ENCODE measurements around the gene TNFAIP2. TPM values are rescaled to one million over a fixed set of nuclear protein-coding genes. Genes with fewer than 3 reads are reported as not detected.

TNFAIP2 gene, protein sequence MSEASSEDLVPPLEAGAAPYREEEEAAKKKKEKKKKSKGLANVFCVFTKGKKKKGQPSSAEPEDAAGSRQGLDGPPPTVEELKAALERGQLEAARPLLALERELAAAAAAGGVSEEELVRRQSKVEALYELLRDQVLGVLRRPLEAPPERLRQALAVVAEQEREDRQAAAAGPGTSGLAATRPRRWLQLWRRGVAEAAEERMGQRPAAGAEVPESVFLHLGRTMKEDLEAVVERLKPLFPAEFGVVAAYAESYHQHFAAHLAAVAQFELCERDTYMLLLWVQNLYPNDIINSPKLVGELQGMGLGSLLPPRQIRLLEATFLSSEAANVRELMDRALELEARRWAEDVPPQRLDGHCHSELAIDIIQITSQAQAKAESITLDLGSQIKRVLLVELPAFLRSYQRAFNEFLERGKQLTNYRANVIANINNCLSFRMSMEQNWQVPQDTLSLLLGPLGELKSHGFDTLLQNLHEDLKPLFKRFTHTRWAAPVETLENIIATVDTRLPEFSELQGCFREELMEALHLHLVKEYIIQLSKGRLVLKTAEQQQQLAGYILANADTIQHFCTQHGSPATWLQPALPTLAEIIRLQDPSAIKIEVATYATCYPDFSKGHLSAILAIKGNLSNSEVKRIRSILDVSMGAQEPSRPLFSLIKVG
- total RNA-seq (2011; cell fraction: chromatin; rRNA removed; ENCODE audit: low replicate concordance) = 31.9 and 75.4 TPM in 2 replicates
- total RNA-seq (2011; cell fraction: nucleolus; rRNA removed) = 55.1 and 66.9 TPM in 2 replicates
- 38.6 and 39.3 TPM in 2 replicates for total RNA-seq (2011; cell fraction: nucleoplasm; rRNA removed)
- 39.5 and 46.0 TPM in 2 replicates for total RNA-seq (2014; rRNA removed)
- total RNA-seq (2014; rRNA removed; fragmentation: Illumina TruSeq; extraction: Trizol) = 20.8 and 23.7 TPM in 2 replicates
- 68.6 and 70.2 TPM in 2 replicates for total RNA-seq (2015; rRNA removed; fragmentation: Illumina TruSeq; extraction: Trizol)
- 52.7 and 61.2 TPM in 2 replicates for total RNA-seq (2021)
- polyA plus RNA-seq (2011; rRNA removed) = 22.6 and 35.4 TPM in 2 replicates
- 30.5 and 40.8 TPM in 2 replicates for polyA plus RNA-seq (2011; cell fraction: cytosol; rRNA removed)
- polyA plus RNA-seq (2011; cell fraction: nucleus; rRNA removed) = 171 and 203 TPM in 2 replicates
- polyA plus RNA-seq (2012) = 33.8 and 69.4 TPM in 2 replicates
- 42.7 and 59.7 TPM in 2 replicates for polyA plus RNA-seq (2014; fragmentation: Illumina TruSeq; extraction: Trizol)
- polyA plus RNA-seq (2014; fragmentation: Nextera tagmentation; extraction: Ambion mirVana) = 10 to 100 TPM; 44.6 to 49.7 TPM
- polyA plus RNA-seq (2014; rRNA removed) = 47.6 and 63.5 TPM in 2 replicates
- 8.9 and 13.3 TPM in 2 replicates for polyA minus RNA-seq (2011; rRNA and poly(A)+ RNA removed)
- polyA minus RNA-seq (2011; cell fraction: cytosol; rRNA and poly(A)+ RNA removed) = 25.6 and 31.0 TPM in 2 replicates
- polyA minus RNA-seq (2011; cell fraction: nucleus; rRNA and poly(A)+ RNA removed) = 17.0 and 18.2 TPM in 2 replicates
- percentile 62 among the genes with signal in this experiment for Bru-seq, nascent RNA
- percentile 59 among the genes with signal in this experiment for BruChase-seq, experiment 1, labeled RNA remaining after a 2-hour chase
- BruChase-seq, experiment 2, labeled RNA remaining after a 6-hour chase = percentile 66 among the genes with signal in this experiment
- long read RNA-seq, experiment 1, partial matches to known transcripts = 21 of 32 reads
- long read RNA-seq, experiment 1, other reads (novel, unspliced or antisense) = 11 of 32 reads
- long read RNA-seq, experiment 2, partial matches to known transcripts = 21 of 23 reads
- long read RNA-seq, experiment 2, other reads (novel, unspliced or antisense) = 2 of 23 reads
- long read RNA-seq, experiment 3, partial matches to known transcripts = 1 of 3 reads
- long read RNA-seq, experiment 3, other reads (novel, unspliced or antisense) = 2 of 3 reads

- H3K4me3 ChIP-seq = peak within 1 kb of the TSS; percentile 53
- no peak for FAIRE-seq
- H3K9me3 ChIP-seq (replicated peaks; ENCODE audit: control insufficient read depth, insufficient read depth, low read depth, low read length) = no peaks in the 10 kb centered on the region
- peak within 1 kb of the TSS; percentile 80 for H2AFZ ChIP-seq (ENCODE audit: low read depth, low read length)
- in situ Hi-C loops (cut with MboI) (no loop called here), intact Hi-C loops (cut with micrococcal nuclease) (no loop called here)
- H3K79me2 ChIP-seq (ENCODE audit: control insufficient read depth, insufficient read depth, low read length) = peaks cover 21% of the 10 kb centered on the region
- no peaks in the 10 kb centered on the region for H4K20me1 ChIP-seq (replicated peaks; ENCODE audit: control insufficient read depth, insufficient read depth, low read length)
- H3K4me2 ChIP-seq (ENCODE audit: insufficient read depth, low read length) = peak within 1 kb of the TSS; percentile 72
- 0% methylated on average over 1 of the region's 74 CpGs for WGBS (ENCODE audit: insufficient coverage, low coverage, missing lambda C conversion rate)
- H3K27me3 ChIP-seq (ENCODE audit: control insufficient read depth in 2 of 2, insufficient read depth in 2 of 2, low read length in 2 of 2) = no peaks in the 10 kb centered on the region
- no TSS peak for BruUV-seq (replicated peaks)
- CTCF ChIA-PET (ENCODE audit: low intra/inter-chr PET ratio) = interaction anchor here (0.9 kb wide), 1 partner anchor 19 kb away, joined by 3 read pairs; no protein-coding TSS in a partner anchor
- peaks cover 22% of the 10 kb centered on the region; the same call in 1 of the 3 replicates for H3K36me3 ChIP-seq (ENCODE audit: control insufficient read depth, insufficient read depth, low read length)
- peak; percentile 57 to 77 (median 70) for DNase-seq (ENCODE audit: extremely low read depth in 1 of 4, low spot score in 3 of 4)
- H3K27ac ChIP-seq (ENCODE audit: extremely low read depth, low read depth, low read length) = peak within 1 kb of the TSS; percentile 81
- ATAC-seq = peak; percentile 74
- H3K9me1 ChIP-seq (ENCODE audit: control insufficient read depth, insufficient read depth, low read length) = no peaks in the 10 kb centered on the region
- POLR2A ChIA-PET = interaction anchor here (0.5 to 1.0 kb wide), 2 partner anchors 17 to 419 kb away, joined by 3 to 4 read pairs; no protein-coding TSS in a partner anchor
- peaks cover 28 to 87% of the 10 kb centered on the region in 2 experiments for H3K4me1 ChIP-seq (replicated peaks in 1 of 2; ENCODE audit: control insufficient read depth in 2 of 2, insufficient read depth in 2 of 2, low read length in 2 of 2)
- peak within 1 kb of the TSS; percentile 75 to 94; a peak in 3 of 4 replicates for H3K9ac ChIP-seq (ENCODE audit: insufficient read depth in 1 of 2, low read depth in 2 of 2, low read length in 2 of 2)
- TF ChIP-seq RBBP5 (IDR thresholded peaks at IDR 0.05; ENCODE audit: borderline replicate concordance, insufficient read depth, low read length, poor library complexity, severe bottlenecking) = peak; percentile 16
- peak; percentile 68; the same call in 1 of the 2 replicates for TF ChIP-seq ZNF766 (CRISPR knock-in tag; conservative IDR thresholded peaks at IDR 0.05)
- TF ChIP-seq ZNF143 (CRISPR knock-in tag; IDR thresholded peaks at IDR 0.05) = no peak
- TF ChIP-seq CXXC5 (CRISPR knock-in tag; IDR thresholded peaks at IDR 0.05) = peak; percentile 75
- TF ChIP-seq CBX3 (IDR thresholded peaks at IDR 0.05; ENCODE audit: borderline replicate concordance in 1 of 2, low read length in 2 of 2) = no peak
- peak; percentile 48 for TF ChIP-seq NFIC (IDR thresholded peaks at IDR 0.05)
- no peak for TF ChIP-seq STAT5B (CRISPR knock-in tag; IDR thresholded peaks at IDR 0.05)
- 0 out of 2 replicates have a peak, but pooled peaks have one; percentile 10 for TF ChIP-seq NCOA1 (IDR thresholded peaks at IDR 0.05; ENCODE audit: low read depth)
- TF ChIP-seq, protein P1, sequence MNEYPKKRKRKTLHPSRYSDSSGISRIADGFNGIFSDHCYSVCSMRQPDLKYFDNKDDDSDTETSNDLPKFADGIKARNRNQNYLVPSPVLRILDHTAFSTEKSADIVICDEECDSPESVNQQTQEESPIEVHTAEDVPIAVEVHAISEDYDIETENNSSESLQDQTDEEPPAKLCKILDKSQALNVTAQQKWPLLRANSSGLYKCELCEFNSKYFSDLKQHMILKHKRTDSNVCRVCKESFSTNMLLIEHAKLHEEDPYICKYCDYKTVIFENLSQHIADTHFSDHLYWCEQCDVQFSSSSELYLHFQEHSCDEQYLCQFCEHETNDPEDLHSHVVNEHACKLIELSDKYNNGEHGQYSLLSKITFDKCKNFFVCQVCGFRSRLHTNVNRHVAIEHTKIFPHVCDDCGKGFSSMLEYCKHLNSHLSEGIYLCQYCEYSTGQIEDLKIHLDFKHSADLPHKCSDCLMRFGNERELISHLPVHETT (CRISPR knock-in tag; conservative IDR thresholded peaks at IDR 0.05 in 1 of 2, IDR thresholded peaks at IDR 0.05 in 1 of 2) = 0 out of 4 replicates have a peak, but pooled peaks of 1 of the 2 experiments have one; percentile 51
- peak; percentile 29 for TF ChIP-seq FIP1L1 (IDR thresholded peaks at IDR 0.05; ENCODE audit: low read depth, low read length, poor library complexity, severe bottlenecking)
Observed at GRCh38 chr14:103122947-103123633, at the start of gene TNFAIP2. Gene TNFAIP2 (plus strand): TSS chr14:103123461. CDS start chr14:103126458, 2,997 bp downstream.

Measured in K562 (cell line).